NCI-H1694 treated with DMSO at 0.1 percent for 48 hours (cell line): ENCODE measurements around the gene PTPN4.

Source experiments
- DNase-seq: peaks from one replicate; lab custom pipeline; 2025; lab: John Stamatoyannopoulos, UW

Gene PTPN4, protein sequence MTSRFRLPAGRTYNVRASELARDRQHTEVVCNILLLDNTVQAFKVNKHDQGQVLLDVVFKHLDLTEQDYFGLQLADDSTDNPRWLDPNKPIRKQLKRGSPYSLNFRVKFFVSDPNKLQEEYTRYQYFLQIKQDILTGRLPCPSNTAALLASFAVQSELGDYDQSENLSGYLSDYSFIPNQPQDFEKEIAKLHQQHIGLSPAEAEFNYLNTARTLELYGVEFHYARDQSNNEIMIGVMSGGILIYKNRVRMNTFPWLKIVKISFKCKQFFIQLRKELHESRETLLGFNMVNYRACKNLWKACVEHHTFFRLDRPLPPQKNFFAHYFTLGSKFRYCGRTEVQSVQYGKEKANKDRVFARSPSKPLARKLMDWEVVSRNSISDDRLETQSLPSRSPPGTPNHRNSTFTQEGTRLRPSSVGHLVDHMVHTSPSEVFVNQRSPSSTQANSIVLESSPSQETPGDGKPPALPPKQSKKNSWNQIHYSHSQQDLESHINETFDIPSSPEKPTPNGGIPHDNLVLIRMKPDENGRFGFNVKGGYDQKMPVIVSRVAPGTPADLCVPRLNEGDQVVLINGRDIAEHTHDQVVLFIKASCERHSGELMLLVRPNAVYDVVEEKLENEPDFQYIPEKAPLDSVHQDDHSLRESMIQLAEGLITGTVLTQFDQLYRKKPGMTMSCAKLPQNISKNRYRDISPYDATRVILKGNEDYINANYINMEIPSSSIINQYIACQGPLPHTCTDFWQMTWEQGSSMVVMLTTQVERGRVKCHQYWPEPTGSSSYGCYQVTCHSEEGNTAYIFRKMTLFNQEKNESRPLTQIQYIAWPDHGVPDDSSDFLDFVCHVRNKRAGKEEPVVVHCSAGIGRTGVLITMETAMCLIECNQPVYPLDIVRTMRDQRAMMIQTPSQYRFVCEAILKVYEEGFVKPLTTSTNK

GRCh38 chr2:119759451-119760236, at the start of gene PTPN4:
Gene PTPN4 (plus strand): TSS chr2:119759922. CDS start chr2:119809854, 49,932 bp downstream.
- DNase-seq = peak; percentile 95

GRCh38 chr2:119710281-119710680, 49.4 kb upstream of the PTPN4 start:
- DNase-seq = peak; percentile 15

DNA sequence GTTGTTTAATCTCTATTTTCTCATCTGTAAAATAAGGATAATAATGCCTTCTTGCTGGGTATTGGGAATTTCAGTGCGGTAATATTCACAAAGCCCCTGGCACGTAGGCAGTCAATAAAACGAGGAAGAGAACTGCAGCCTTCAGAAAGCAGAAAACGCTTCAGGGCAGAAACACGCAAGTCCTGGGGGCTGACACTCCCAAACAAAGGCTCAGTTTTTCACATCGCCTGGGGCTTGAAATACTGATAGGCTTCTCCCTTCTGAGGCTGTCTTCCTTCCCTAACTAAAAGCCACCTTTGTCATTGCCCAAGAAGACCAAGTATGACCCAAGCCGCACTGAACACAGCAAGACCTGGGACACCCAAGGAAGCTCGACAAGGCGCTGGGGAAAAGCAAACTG, 48.4 kb upstream of the PTPN4 start:
- no peak for DNase-seq

DNA sequence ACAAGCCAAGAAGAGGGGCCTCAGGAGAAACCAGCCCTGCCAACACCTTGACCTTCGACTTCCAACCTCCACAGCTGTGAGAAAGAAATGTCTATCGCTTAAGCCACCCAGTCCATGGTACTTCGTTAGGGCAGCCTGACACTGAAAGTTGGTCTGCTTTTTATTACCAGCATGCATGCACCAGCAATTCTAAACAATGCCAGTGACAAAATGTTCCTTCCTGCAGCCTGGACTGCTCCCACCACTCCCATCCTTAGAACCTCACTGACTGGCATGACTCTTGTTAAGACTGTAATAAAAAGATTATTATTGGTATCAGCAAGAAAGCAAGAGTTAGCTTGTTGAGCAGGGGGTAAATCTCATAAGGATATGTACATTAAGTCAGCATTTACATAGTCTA, 47.2 kb upstream of the PTPN4 start:
- DNase-seq = no peak

DNA sequence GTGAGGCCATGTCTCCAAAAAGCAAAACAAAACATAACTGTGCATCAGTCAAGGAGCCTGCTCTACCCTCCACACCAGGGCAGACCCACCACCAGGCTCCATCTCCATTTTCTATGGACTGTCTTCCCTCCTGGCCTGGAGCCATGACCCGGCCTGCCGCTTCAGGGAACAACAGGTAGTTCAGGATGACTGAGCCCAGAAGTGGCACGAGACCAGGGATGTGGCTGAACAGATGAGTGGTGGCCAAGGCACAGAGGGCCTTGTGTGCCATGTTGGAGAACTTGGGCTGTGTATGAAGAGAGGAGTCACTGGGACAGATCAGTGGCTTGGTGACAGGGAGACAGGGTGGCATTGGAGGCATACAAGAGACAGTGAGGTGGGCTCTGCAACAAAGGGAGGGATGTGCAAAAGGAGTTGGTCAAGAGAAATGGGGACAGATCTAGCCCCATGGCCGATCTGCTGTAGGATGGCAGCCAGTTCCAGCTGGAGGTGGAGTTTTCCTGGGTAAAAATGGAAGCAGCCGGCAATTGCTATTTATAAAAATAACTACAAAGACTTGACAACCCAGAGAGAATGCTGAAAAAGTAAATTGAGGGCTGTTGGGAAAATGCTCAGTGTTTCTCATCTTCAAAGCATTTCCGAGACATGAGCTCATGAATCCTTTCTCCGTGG, 45.8 kb upstream of the PTPN4 start:
- no peak for DNase-seq

- DNase-seq = no peak
Observed at GRCh38 chr2:119715409-119716283, 44.1 kb upstream of the PTPN4 start.

GRCh38 chr2:119716284-119716672, 43.4 kb upstream of the PTPN4 start:
- peak; percentile 46 for DNase-seq

DNA sequence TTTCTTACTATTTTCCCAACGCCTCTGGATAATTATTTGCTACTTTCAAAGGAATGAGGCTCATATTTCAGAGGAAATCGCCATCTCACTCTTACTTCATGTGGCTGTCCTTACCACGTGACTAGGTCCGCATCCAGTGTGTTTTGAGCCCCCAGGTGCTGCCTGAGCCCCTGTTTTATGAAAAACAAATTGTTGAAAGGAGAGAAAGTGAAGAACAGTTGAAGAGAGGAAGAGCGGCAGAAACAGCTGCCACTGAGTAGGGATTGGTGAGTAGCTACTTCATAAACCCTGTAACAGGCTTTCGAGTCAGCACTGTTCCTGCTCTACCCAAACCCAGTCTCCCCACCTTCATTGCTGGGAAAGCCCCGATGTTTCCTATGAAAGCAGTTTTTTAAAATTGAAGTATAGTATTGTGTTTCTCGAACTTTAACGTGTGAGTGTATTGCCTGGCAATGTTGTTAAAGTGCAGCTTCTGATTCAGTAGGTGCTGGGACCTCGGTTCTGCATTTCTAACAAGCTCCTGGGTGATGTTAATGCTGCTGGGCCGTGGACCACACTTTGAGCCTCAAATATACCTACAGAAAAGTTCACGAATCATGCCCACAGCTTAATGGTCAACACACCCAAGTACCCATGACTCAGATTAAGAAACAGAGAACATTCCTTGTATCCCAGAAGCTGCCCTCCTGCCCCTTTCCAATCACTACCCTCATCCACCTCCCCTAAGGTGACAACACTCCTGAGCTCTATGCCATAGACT, 41.0 kb upstream of the PTPN4 start:
- no peak for DNase-seq

DNA sequence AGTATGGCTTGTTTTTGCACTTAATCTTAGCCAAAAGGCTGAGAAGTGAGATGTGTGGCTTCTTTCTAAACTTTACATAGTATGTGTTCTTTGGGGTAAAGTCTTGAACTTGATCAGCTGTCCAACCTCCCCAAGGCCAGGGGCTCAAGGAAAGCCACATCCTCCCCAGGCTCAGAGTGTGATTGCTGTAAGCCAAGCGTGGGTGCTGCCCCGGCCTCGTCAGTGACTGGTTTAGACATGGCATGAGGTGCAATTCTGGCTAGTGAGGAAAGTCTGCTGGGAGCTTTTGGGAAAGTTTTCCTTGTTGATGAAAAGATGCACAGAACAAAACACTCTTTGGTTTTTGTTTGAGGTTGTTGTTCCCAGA, 40.5 kb upstream of the PTPN4 start:
- no peak for DNase-seq

DNA sequence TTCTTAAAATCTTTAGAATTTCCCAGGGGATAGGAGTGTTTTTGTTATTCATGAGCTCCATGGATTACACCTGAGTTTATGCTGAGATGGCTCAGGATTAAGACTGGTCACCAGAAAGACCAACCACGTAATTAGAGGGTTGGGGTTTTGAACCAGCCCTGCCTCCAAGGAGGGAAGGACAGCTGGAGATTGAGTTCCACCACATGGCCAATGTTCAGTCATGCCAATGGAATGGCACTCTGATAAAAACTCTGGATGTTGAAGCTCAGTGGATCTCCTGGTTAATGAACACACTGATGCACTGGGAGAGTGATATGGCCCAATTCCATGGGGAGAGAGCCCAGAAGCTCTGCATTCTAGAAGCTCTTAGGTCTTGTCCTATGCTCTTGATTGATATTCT, 38.7 kb upstream of the PTPN4 start:
- DNase-seq = no peak

DNA sequence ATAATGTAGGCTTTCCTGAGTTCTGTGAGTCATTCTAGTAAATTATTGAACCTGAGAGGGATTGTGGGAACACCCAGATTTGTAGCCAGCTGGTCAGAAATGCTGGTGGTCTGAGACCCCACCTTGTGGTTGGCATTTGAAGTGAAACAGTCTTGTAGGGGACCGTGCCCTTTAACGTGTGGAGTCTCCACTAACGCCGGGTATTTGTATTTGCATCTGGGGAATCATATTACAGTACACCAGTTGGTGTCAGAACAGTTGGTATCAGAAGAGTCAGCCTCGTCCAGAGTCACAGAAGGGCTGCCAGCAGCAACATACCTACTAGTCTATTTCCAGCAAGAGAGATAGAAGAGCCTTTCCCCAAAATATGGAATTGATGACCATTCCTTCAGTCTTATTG, 38.3 kb upstream of the PTPN4 start:
- peak; percentile 44 for DNase-seq

DNA sequence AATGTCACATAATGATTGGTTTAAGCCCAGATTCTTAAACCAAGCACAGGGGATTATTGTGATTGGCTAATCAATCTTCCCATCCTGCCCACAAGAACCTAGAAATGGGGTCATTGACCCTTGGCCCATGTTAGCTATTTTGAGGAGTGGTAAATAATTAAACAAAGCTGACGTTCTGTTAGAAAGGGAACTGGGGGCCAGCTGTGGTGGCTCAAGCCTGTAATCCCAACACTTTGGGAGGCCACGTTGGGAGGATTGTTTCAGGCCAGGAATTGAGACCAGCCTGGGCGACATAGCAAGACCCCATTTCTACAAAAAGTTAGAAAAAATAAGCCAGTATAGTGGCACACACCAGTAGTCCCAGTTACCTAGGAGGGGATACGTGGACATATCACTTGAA, 37.8 kb upstream of the PTPN4 start:
- DNase-seq = no peak

- no peak for DNase-seq
Observed at GRCh38 chr2:119723186-119723585, 36.5 kb upstream of the PTPN4 start.

DNA sequence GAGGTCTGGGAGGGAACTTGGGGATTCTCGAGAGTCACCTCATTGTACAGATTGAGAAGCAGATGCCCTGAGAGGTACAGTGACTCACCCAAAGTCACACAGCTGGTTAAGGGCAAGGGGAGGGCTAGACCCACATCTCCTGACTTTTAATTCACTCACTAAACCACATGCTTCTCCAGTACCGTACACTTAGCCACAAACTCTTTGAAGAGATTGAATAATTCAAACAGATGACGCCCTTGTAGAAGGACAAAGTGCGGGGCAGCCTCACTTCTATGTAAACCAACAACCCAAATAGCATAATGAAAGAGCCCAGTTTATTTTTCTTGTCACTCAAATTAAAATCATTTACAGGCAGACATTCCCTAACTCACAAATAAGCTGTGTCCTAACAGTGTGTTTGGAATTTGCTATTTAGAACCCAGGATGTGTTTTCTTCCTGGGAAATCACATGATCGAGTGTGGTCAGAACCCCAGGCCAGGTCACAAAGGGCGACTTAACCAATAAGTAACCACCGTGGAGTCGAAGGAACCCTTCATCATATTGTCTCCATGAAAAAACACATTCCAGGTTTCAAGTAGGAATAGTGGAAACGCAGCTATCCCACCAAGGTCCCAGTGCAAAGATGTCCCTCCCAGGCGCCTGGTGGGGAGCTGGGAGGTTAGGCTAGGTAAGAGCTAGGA, 35.8 kb upstream of the PTPN4 start:
- no peak for DNase-seq

DNA sequence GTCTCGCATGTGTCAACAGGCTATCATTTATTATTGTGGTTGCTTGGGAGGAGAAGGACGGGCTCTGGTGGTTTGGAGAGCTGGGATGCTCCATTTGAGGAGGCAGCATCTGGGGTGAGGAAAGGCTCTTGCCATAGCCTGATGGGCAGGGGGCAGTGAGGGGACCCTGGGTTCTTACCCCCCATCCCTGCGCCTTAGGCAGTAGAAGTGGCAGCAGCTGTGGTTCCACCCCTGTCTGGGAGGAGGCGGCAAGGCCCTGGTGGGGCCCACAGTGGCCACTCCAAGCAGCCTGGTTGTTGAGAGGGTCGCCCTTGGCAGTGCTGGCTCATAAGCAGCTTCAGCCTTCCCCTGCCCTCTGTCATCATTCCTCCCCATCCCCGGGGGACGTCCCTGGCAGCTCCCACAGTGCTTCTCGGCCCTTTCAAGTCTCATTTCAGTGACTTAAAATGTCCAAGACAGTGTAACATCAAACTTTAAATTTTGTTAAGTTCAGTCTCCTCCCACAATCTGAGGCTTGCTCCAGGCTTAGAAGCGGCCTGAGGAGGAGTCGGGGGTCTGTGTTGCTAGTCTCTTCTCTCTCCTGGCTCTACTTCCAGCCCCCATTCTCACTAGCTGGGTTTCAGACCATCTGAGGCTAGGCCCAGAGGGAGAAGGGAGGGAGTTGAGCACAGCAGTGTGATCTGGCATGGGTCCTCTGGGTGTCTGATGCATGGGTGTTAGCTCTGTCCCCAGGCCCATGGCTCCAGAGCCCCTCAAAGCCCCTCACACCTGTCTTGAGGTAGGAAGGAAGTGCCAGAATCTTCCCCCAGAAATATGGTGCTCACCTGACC, 34.9 kb upstream of the PTPN4 start:
- DNase-seq = no peak

DNA sequence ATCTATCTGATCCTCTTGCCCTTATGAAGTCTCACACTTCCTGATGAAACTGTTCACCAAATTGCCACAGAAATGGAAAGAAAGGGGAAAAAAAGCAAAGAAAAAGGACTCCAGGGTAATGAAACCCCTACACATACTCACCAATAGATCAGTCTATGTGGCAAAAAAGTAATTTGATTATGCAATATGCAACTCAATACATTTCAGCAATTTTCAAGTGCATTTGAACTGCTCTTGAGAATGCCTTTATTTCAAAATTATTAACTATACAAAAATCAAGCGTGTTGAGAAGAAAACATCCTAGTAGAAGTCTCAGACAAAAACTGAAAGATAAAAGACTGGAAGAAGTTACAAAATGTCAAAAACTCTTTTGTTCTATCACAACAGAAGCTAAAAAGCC, 32.2 kb upstream of the PTPN4 start:
- no peak for DNase-seq

- no peak for DNase-seq
Observed at GRCh38 chr2:119728421-119728820, 31.3 kb upstream of the PTPN4 start.

GRCh38 chr2:119730671-119731177, 29.0 kb upstream of the PTPN4 start:
- no peak for DNase-seq
